Adrenal gland (tissue), 12 donors: ENCODE data around the gene ZNF888. TPM values are rescaled to one million over a fixed set of nuclear protein-coding genes. Genes with fewer than 3 reads are reported as not detected.
"Not testable (repeated sequence)": the region's sequence is repeated elsewhere in the genome, so short reads cannot be mapped to it uniquely, and the experiment has no call there.

ENCODE experiments used
- DNase-seq, 7 donors: peaks; one replicate each; pipeline ENCODE4 v3.0.0-alpha.2; 2019 to 2020
- H3K27ac ChIP-seq, 5 donors: fragments of 200-600 bp; sonication (generic) in 4 of 5; 1 replicate in 3 of 5; 2 replicates in 2 of 5; pipeline versions ENCODE4 v1.5.1 to v1.8.0; 2016 to 2020; ENCODE audit warnings: mild to moderate bottlenecking in 1 of 5
- H3K27me3 ChIP-seq: fragments of 200-600 bp; 2 replicates; pipeline ENCODE4 v1.8.0; 2021
- H3K36me3 ChIP-seq, 2 donors: fragments of 200-600 bp; replicated peaks in 1 of 2; 1 replicate in 1 of 2; 2 replicates in 1 of 2; pipeline versions ENCODE4 v1.5.1 to v1.8.0; 2018 to 2022
- H3K4me1 ChIP-seq, 2 donors: fragments of 200-600 bp; replicated peaks in 1 of 2; 1 replicate in 1 of 2; 2 replicates in 1 of 2; pipeline versions ENCODE4 v1.5.1 to v1.8.0; 2018 to 2021
- H3K4me3 ChIP-seq, 4 donors: fragments of 200-600 bp; sonication (generic) in 3 of 4; one replicate each; pipeline ENCODE4 v1.5.1; 2016 to 2018
- H3K9me3 ChIP-seq, 3 donors: fragments of 200-600 bp; sonication (generic) in 1 of 3; replicated peaks in 1 of 3; 1 replicate in 2 of 3; 2 replicates in 1 of 3; pipeline versions ENCODE4 v1.5.1 to v1.8.0; 2016 to 2021
- CTCF ChIP-seq, 6 experiments: fragments of 450-650 bp in 4 of 6; fragments of 200-600 bp in 2 of 6; sonication (generic) in 1 of 6; IDR thresholded peaks; 1 replicate in 5 of 6; 2 replicates in 1 of 6; pipeline versions ENCODE4 v1.5.1 to v1.8.0; 2016 to 2021; ENCODE audit warnings: antibody characterized with exemption in 6 of 6, mild to moderate bottlenecking in 2 of 6, moderate library complexity in 1 of 6
- POLR2A ChIP-seq, 2 donors: fragments of 450-650 bp; IDR thresholded peaks; one replicate each; pipeline ENCODE4 v1.6.1; 2017; ENCODE audit warnings: antibody characterized with exemption in 2 of 2, mild to moderate bottlenecking in 2 of 2, moderate library complexity in 1 of 2
- WGBS, 4 donors: extraction: QIAGEN DNeasy Blood & Tissue Kit in 2 of 4; methylation state at CpG; one replicate each; pipeline versions ENCODE4 v1.1.5 to v1.1.7; 2013 to 2017; 5-methylcytosine and 5-hydroxymethylcytosine counted together
- intact Hi-C, 2 donors: fragments of 100-400 bp; cut with DNase I; formaldehyde crosslinking; loops; one replicate each; pipeline versions ENCODE4 v1.14.1 to v1.15.0; 2022 to 2023
- polyA plus RNA-seq, 3 donors: library from polyadenylated mRNA; stranded (reverse); fragments of 200-250 nt in 2 of 3; fragments of 350-450 nt in 1 of 3; fragmentation: Illumina TruSeq in 1 of 3; extraction: RNeasy Lipid Tissue Mini Kit (QIAGEN cat#74804) in 1 of 3; gene quantifications; one replicate each; pipeline ENCODE4 v1.2.3, GENCODE V29; 2013 to 2014
- total RNA-seq, 9 donors: library from RNA; depleted of rRNA in 4 of 9; stranded (reverse); fragments of >200 nt in 4 of 9; fragments of 120-200 nt in 1 of 9; fragmentation: NEBNext Ultra II Directional in 1 of 9; extraction: Animal tissue kit (Norgen Biotek cat#: 25700) in 1 of 9; gene quantifications; one replicate each; pipeline versions ENCODE4 v1.1.0 to v1.2.4, GENCODE V29; 2013 to 2023
- donor health status: healthy with polysubstance abuse.
- donor health status: Bipolar disorder and iron deficiency.
- donor health status: DM: yes; HTN: yes; CAD: no.
- donor health status: DM: no; HTN: no; CAD: no.
- donor health status: DM: no; HTN: no; CAD: no.
- donor health status: DM: yes; HTN: yes; CAD: no.

ZNF888 gene
- total and polyA plus RNA-seq, 12 donors: 2.2 to 9.0 (median 4.7) TPM

GRCh38 chr19:52901842-52902241 lies 21.4 kb downstream of the ZNF888 start:
- intact Hi-C loops: no loop called here
- H3K9me3 ChIP-seq: no peaks in the 10 kb centered on the region
- 75 to 93% (median 81%) methylated on average over 2 to 3 of the region's 3 CpGs for WGBS, 4 donors
- TF ChIP-seq POLR2A (IDR thresholded peaks at IDR 0.05): no peak
- no peak for TF ChIP-seq CTCF (IDR thresholded peaks at IDR 0.05)
- H3K27me3 ChIP-seq: no peaks in the 10 kb centered on the region
- H3K4me1 ChIP-seq: peaks cover 0 to 5% of the 10 kb centered on the region in 2 donors
- H3K4me3 ChIP-seq: no peak overlapping the region
- H3K36me3 ChIP-seq: no peaks in the 10 kb centered on the region
- no peak for DNase-seq
- H3K27ac ChIP-seq: no peak overlapping the region

GRCh38 chr19:52898596-52898995 lies 24.6 kb downstream of the ZNF888 start:
- DNase-seq, H3K36me3 ChIP-seq, H3K27ac ChIP-seq, H3K9me3 ChIP-seq, intact Hi-C loops, H3K27me3 ChIP-seq, H3K4me3 ChIP-seq: not testable (repeated sequence)
- 88 to 96% (median 94%) methylated on average over 10 of the region's 10 CpGs for WGBS, 4 donors
- H3K4me1 ChIP-seq: peaks cover 5 to 10% of the 10 kb centered on the region in 2 donors

GRCh38 chr19:52898101-52898500 lies 25.1 kb downstream of the ZNF888 start:
- 73 to 83% (median 83%) methylated on average over 12 to 15 of the region's 15 CpGs for WGBS, 4 donors
- intact Hi-C loops: no loop called here
- H3K27ac ChIP-seq: peak overlapping the region in 3 of 5 donors; percentile 70 to 94 (median 91)

GRCh38 chr19:52897138-52897935 lies 25.9 kb downstream of the ZNF888 start, which contains the start of gene ZNF320:
ZNF320 (minus strand) TSS chr19:52897635; CDS start chr19:52890255, 7,380 bp downstream.
- DNase-seq: peak; percentile 96 to 98 (median 97)
- no peaks in the 10 kb centered on the region for H3K27me3 ChIP-seq
- WGBS, 4 donors: 0 to 2% (median 1%) methylated on average over 31 to 56 of the region's 56 CpGs
- H3K4me1 ChIP-seq: peaks cover 5 to 10% of the 10 kb centered on the region in 2 donors
- peak within 1 kb of the TSS; percentile 13 to 77 (median 70) for H3K4me3 ChIP-seq
- H3K27ac ChIP-seq: peak within 1 kb of the TSS; percentile 70 to 94 (median 91)
- no peaks in the 10 kb centered on the region for H3K9me3 ChIP-seq
- intact Hi-C loops: no loop called here
- peaks cover 0 to 3% of the 10 kb centered on the region in 2 donors for H3K36me3 ChIP-seq
- TF ChIP-seq POLR2A (IDR thresholded peaks at IDR 0.05): peak; percentile 59 to 88
- TF ChIP-seq CTCF (IDR thresholded peaks at IDR 0.05): peak in 1 of 6 experiments; percentile 4

More at GRCh38 chr19:52898101-52898500, 25.1 kb downstream of the ZNF888 start:
- Histone ChIP-seq H3K27me3 (no peaks in the 10 kb centered on the region), H3K9me3 (no peaks in the 10 kb centered on the region), H3K4me3 (peak overlapping the region in 1 of 4 donors; percentile 77), H3K4me1 (peaks cover 5 to 10% of the 10 kb centered on the region in 2 donors), H3K36me3 (peaks cover 0 to 3% of the 10 kb centered on the region in 2 donors)
- no peak for TF ChIP-seq POLR2A (IDR thresholded peaks at IDR 0.05)
- DNase-seq: peak in 2 of 7 donors; percentile 9 to 20

GRCh38 chr19:52896431-52897137 lies 26.6 kb downstream of the ZNF888 start:
- no peak for TF ChIP-seq CTCF (IDR thresholded peaks at IDR 0.05)
- no peak for TF ChIP-seq POLR2A (IDR thresholded peaks at IDR 0.05)
- Histone ChIP-seq H3K4me1 (peaks cover 5 to 10% of the 10 kb centered on the region in 2 donors), H3K9me3 (no peaks in the 10 kb centered on the region), H3K27me3 (no peaks in the 10 kb centered on the region), H3K36me3 (peaks cover 0 to 6% of the 10 kb centered on the region in 2 donors), H3K4me3 (peak overlapping the region; percentile 13 to 77 (median 70)), H3K27ac (peak overlapping the region; percentile 70 to 94 (median 91))
- peak; percentile 36 to 61 (median 52) for DNase-seq
- intact Hi-C loops: no loop called here
- 42 to 46% (median 44%) methylated on average over 24 of the region's 24 CpGs for WGBS, 4 donors
